Measurements from ENCODE around the gene VRK3. TPM values are rescaled to one million over a fixed set of nuclear protein-coding genes. Genes with fewer than 3 reads are reported as not detected.

Gene VRK3
- total and polyA plus RNA-seq, 2 donors (not counting 3 experiments of a cell fraction or from before 2014, with no cell fraction given), result 20.4 to 36.0 TPM

DNA sequence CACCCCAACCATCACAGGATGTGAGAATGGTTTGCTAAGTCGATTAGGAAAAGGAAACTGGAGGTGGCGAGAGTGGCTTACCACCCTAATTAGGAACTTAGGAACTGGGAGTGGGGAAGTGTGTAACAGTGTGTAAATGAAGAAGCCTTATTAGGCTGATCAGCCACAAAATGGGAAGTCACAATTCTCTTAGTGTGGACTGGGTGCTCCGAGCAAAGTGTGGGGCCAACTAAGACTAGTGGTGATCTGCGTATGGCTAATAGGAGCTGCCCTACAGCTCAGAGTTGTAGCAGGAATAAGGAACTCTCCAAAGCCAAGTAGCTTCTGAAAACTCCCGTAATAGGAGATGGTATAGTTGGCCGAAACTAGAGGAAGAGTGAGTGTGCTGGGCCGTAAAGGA lies 71.8 kb downstream of the VRK3 start:
- no peak for DNase-seq (ENCODE audit: low read depth, low spot score)

GRCh38 chr19:49952906-49953305 lies 72.3 kb downstream of the VRK3 start:
- ChIA-PET POLR2A (no interaction called here), CTCF (interaction anchor here (1.3 to 2.5 kb wide), 2 partner anchors 11 to 25 kb away, joined by 3 to 12 read pairs; no protein-coding TSS in a partner anchor)
- Histone ChIP-seq H3K27me3 (ENCODE audit: control insufficient read depth in 2 of 2, insufficient read depth in 2 of 2, low read length in 2 of 2) (peaks cover 9 to 16% of the 10 kb centered on the region in 2 experiments), H3K27ac (ENCODE audit: insufficient read depth, low read depth, low read length) (no peak overlapping the region), H3K9me1 (replicated peaks; ENCODE audit: control insufficient read depth, extremely low read depth, insufficient read depth, low read length) (no peaks in the 10 kb centered on the region), H3K9ac (replicated peaks; ENCODE audit: extremely low read depth, insufficient read depth, low read length) (no peak overlapping the region), H3K4me1 (ENCODE audit: control insufficient read depth, extremely low read depth, insufficient read depth, low read length) (peaks cover 5% of the 10 kb centered on the region), H3K79me2 (ENCODE audit: control insufficient read depth, insufficient read depth, low read length) (no peaks in the 10 kb centered on the region), H3K4me2 (ENCODE audit: insufficient read depth, low read length) (no peak overlapping the region), H3K4me3 (replicated peaks in 1 of 3; ENCODE audit: insufficient read depth in 1 of 3, low read depth in 1 of 3, low read length in 3 of 3) (no peak overlapping the region), H3K9me3 (replicated peaks; ENCODE audit: control insufficient read depth, insufficient read depth, low read length) (no peaks in the 10 kb centered on the region), H4K20me1 (replicated peaks; ENCODE audit: control insufficient read depth, extremely low read depth, insufficient read depth, low read length) (no peaks in the 10 kb centered on the region), H2AFZ (ENCODE audit: low read depth, low read length) (no peak overlapping the region), H3K36me3 (ENCODE audit: control insufficient read depth in 2 of 2, extremely low read depth in 1 of 2, insufficient read depth in 2 of 2, low read length in 2 of 2) (no peaks in the 10 kb centered on the region)
- FAIRE-seq (no peak), DNase-seq (ENCODE audit: low read depth, low spot score) (no peak)
- intact Hi-C loops (cut with micrococcal nuclease) (no loop called here), dilution Hi-C loops (cut with MboI; ENCODE audit: extremely low pct_ligation_motif_present, low sequenced_read_pairs) (no loop called here)
- no TSS peak for BruUV-seq (replicated peaks)
- TF ChIP-seq GATA2 (IDR thresholded peaks at IDR 0.05; ENCODE audit: insufficient read depth, insufficient read length, low read depth, low read length), result no peak
- TF ChIP-seq POLR2AphosphoS5 (IDR thresholded peaks at IDR 0.05; ENCODE audit: insufficient read depth, low read depth, low read length), result no peak
- no peak for TF ChIP-seq MAX (IDR thresholded peaks at IDR 0.05; ENCODE audit: insufficient read depth, insufficient read length)
- no peak for TF ChIP-seq POLR2A (IDR thresholded peaks at IDR 0.05; ENCODE audit: low read depth, low read length)
- no peak for TF ChIP-seq MYC (IDR thresholded peaks at IDR 0.05; ENCODE audit: low read depth, low read length)
- TF ChIP-seq FOS (IDR thresholded peaks at IDR 0.05; ENCODE audit: borderline replicate concordance, insufficient read depth, low read length), result no peak
- no peak for TF ChIP-seq EZH2 (IDR thresholded peaks at IDR 0.05; ENCODE audit: borderline replicate concordance, low read depth, low read length, severe bottlenecking)
- TF ChIP-seq CTCF (IDR thresholded peaks at IDR 0.05; ENCODE audit: extremely low read depth in 1 of 2, insufficient read depth in 1 of 2, low read depth in 1 of 2, low read length in 2 of 2), result no peak
- no peak for TF ChIP-seq JUN (IDR thresholded peaks at IDR 0.05; ENCODE audit: borderline replicate concordance, insufficient read depth, insufficient read length, low read depth)

More for the DNA sequence above, 71.8 kb downstream of the VRK3 start:
- Histone ChIP-seq H3K79me2 (ENCODE audit: control insufficient read depth, insufficient read depth, low read length) (no peaks in the 10 kb centered on the region), H3K9me1 (replicated peaks; ENCODE audit: control insufficient read depth, extremely low read depth, insufficient read depth, low read length) (no peaks in the 10 kb centered on the region), H3K27ac (ENCODE audit: insufficient read depth, low read depth, low read length) (no peak overlapping the region), H3K4me2 (ENCODE audit: insufficient read depth, low read length) (no peak overlapping the region), H3K36me3 (ENCODE audit: control insufficient read depth in 2 of 2, extremely low read depth in 1 of 2, insufficient read depth in 2 of 2, low read length in 2 of 2) (no peaks in the 10 kb centered on the region), H3K27me3 (ENCODE audit: control insufficient read depth in 2 of 2, insufficient read depth in 2 of 2, low read length in 2 of 2) (peaks cover 9 to 16% of the 10 kb centered on the region in 2 experiments), H3K4me1 (ENCODE audit: control insufficient read depth, extremely low read depth, insufficient read depth, low read length) (peaks cover 5% of the 10 kb centered on the region), H2AFZ (ENCODE audit: low read depth, low read length) (no peak overlapping the region), H3K4me3 (replicated peaks in 1 of 3; ENCODE audit: insufficient read depth in 1 of 3, low read depth in 1 of 3, low read length in 3 of 3) (no peak overlapping the region), H4K20me1 (replicated peaks; ENCODE audit: control insufficient read depth, extremely low read depth, insufficient read depth, low read length) (no peaks in the 10 kb centered on the region), H3K9me3 (replicated peaks; ENCODE audit: control insufficient read depth, insufficient read depth, low read length) (no peaks in the 10 kb centered on the region), H3K9ac (replicated peaks; ENCODE audit: extremely low read depth, insufficient read depth, low read length) (no peak overlapping the region)
- TF ChIP-seq POLR2A (IDR thresholded peaks at IDR 0.05; ENCODE audit: low read depth, low read length), result no peak
- ChIA-PET CTCF (interaction anchor here (1.3 to 2.5 kb wide), 3 partner anchors 11 to 25 kb away, joined by 3 to 12 read pairs (median 7); no protein-coding TSS in a partner anchor), POLR2A (no interaction called here)
- intact Hi-C loops (cut with micrococcal nuclease) (no loop called here), dilution Hi-C loops (cut with MboI; ENCODE audit: extremely low pct_ligation_motif_present, low sequenced_read_pairs) (no loop called here)
- BruUV-seq (replicated peaks), result no TSS peak
- FAIRE-seq, result no peak

All from endothelial cell of umbilical vein (primary cell).